T-cell (primary cell): ENCODE data around the gene AHRR. TPM values are rescaled to one million over a fixed set of nuclear protein-coding genes. Genes with fewer than 3 reads are reported as not detected.

ENCODE experiments used
- ATAC-seq, 4 experiments: fragments of 200-7000 bp in 3 of 4; fragments of 150-1000 bp in 1 of 4; cut with Tn5 transposase; replicated peaks in 1 of 4; 1 replicate in 3 of 4; 2 replicates in 1 of 4; pipeline ENCODE4 v1.10.0; 2021; ENCODE audit warnings: moderate library complexity in 3 of 4, mild to moderate bottlenecking in 2 of 4, moderate number of reproducible peaks in 1 of 4
- CTCF ChIA-PET, 2 donors: fragments of 300-600 bp; sonication (Branson Sonifier 250); formaldehyde crosslinking; loops; one replicate each; lab custom pipeline; 2022; ENCODE audit warnings: antibody characterized with exemption in 2 of 2; lab: Charles Lee
- POLR2A ChIA-PET, 2 donors: fragments of 300-600 bp; sonication (Branson Sonifier 250); formaldehyde crosslinking; loops; one replicate each; lab custom pipeline; 2022; ENCODE audit warnings: antibody characterized with exemption in 2 of 2; lab: Charles Lee
- DNase-seq, 35 experiments: peaks; one replicate each; pipeline versions ENCODE4 v3.0.0 to v3.0.0-alpha.2; 2013 to 2023
- H3K27ac ChIP-seq: one replicate; pipeline ENCODE4 v1.5.1; 2013; ENCODE audit warnings: low read length
- H3K27me3 ChIP-seq, 2 experiments: replicated peaks in 1 of 2; 1 replicate in 1 of 2; 2 replicates in 1 of 2; pipeline versions ENCODE4 v1.6.1 to v1.7.0; 2013; ENCODE audit warnings: low read length in 1 of 2, mixed read lengths in 1 of 2; ENCODE audit not compliant: control insufficient read depth in 2 of 2, insufficient read depth in 2 of 2; ENCODE audit errors: extremely low read depth in 1 of 2
- H3K36me3 ChIP-seq, 2 donors: 1 replicate in 1 of 2; 2 replicates in 1 of 2; pipeline versions ENCODE4 v1.6.1 to v1.7.0; 2013; ENCODE audit warnings: low read length in 1 of 2; ENCODE audit not compliant: control insufficient read depth in 2 of 2, insufficient read depth in 1 of 2; ENCODE audit errors: extremely low read depth in 1 of 2
- H3K4me1 ChIP-seq, 2 experiments: 1 replicate in 1 of 2; 2 replicates in 1 of 2; pipeline versions ENCODE4 v1.6.1 to v1.7.0; 2013; ENCODE audit warnings: low read length in 2 of 2, mixed read lengths in 1 of 2; ENCODE audit not compliant: insufficient read depth in 2 of 2, control insufficient read depth in 1 of 2; ENCODE audit errors: extremely low read depth in 1 of 2
- H3K4me3 ChIP-seq, 2 donors: 1 replicate in 1 of 2; 2 replicates in 1 of 2; pipeline versions ENCODE4 v1.5.1 to v1.7.0; 2013; ENCODE audit warnings: mild to moderate bottlenecking in 2 of 2, low read length in 1 of 2, moderate library complexity in 1 of 2; ENCODE audit not compliant: control insufficient read depth in 1 of 2; ENCODE audit errors: extremely low read depth in 1 of 2
- H3K9me3 ChIP-seq: 2 replicates; pipeline ENCODE4 v1.7.0; 2013
- H3K27ac Mint-ChIP-seq, 2 donors: one replicate each; pipeline ENCODE4 v1.8.0; 2020 to 2021; ENCODE audit warnings: mild to moderate bottlenecking in 2 of 2, mixed read lengths in 2 of 2
- H3K27me3 Mint-ChIP-seq, 2 donors: one replicate each; pipeline ENCODE4 v1.8.0; 2021 to 2022; ENCODE audit warnings: mixed read lengths in 2 of 2
- H3K36me3 Mint-ChIP-seq: one replicate; pipeline ENCODE4 v1.8.0; 2021; ENCODE audit warnings: mixed read lengths
- H3K4me1 Mint-ChIP-seq, 3 donors: one replicate each; pipeline ENCODE4 v1.8.0; 2020 to 2022; ENCODE audit warnings: mixed read lengths in 3 of 3, mild to moderate bottlenecking in 1 of 3
- H3K4me3 Mint-ChIP-seq, 3 donors: one replicate each; pipeline ENCODE4 v1.8.0; 2020 to 2022; ENCODE audit warnings: mild to moderate bottlenecking in 3 of 3, mixed read lengths in 3 of 3, moderate library complexity in 3 of 3
- H3K9me3 Mint-ChIP-seq, 3 donors: one replicate each; pipeline ENCODE4 v1.8.0; 2020 to 2022; ENCODE audit warnings: mixed read lengths in 3 of 3
- WGBS: methylation state at CpG from one replicate; pipeline ENCODE4 v1.1.5; 2013; ENCODE audit warnings: missing lambda C conversion rate; ENCODE audit not compliant: insufficient coverage; 5-methylcytosine and 5-hydroxymethylcytosine counted together
- total RNA-seq, 35 experiments: library from RNA in 6 of 35; stranded (reverse) in 6 of 35; fragments of 120-200 nt in 1 of 35; gene quantifications; one replicate each; pipeline versions ENCODE4 v1.2.1 to v1.2.4 and lab custom pipeline; 2013 to 2026

The AHRR gene
- total RNA-seq, 5 donors from 2014 or later (not counting 1 experiment from before 2014, with no cell fraction given), result 0.55 to 13.5 (median 3.4) TPM

DNA sequence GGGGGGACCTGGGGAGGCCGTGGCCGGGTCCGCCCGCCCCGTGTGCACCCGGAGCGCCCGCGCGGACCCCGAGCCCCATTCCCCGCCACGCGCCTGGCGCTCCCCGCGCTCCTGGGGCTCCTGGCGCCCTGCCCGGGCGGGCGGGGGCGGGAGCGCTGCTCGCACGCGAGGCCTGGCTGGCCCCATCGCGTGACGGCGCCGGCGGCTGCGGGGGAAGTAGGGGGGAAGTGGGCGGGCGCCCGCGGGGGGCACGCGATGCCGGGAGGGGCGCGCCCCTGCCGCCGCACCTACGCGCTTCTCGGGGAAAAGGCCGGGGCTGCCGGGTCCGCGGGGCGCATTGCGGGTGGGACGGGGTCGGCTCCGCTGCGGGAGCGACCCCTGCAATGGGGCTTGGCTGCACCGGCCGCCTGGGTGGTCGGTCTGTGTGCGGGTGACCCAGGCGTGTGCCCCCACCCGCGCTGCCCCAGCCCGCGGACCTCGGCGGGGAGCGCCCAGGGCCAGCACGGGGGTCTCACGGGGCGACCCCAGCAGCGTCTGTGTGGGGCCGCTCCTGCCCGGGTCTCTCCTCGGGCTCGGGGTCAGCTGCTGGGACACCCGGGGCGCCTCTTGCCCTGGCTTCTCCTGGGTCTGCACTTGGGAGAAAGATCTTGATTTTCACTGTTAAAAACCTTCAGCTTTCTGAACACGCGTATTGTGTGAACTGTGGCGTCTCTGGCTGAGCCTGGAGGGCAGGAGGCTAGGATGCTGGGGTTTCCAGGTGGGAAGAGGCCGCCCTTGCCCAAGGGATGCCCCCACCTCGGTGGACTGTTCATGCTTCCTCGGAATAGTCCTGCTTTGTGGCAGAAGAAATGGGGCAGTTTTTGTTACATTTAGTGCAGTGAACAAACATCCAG is 52.4 kb downstream of the AHRR start:
- H3K36me3 Mint-ChIP-seq, result no peaks in the 10 kb centered on the region
- ATAC-seq, result peak; percentile 72 to 84 (median 76)
- H3K36me3 ChIP-seq, result no peaks in the 10 kb centered on the region
- ChIA-PET POLR2A (no interaction called here), CTCF (no interaction called here)
- no peaks in the 10 kb centered on the region for H3K9me3 ChIP-seq
- H3K27ac Mint-ChIP-seq, result peak overlapping the region in 1 of 2 donors; percentile 69
- no peak overlapping the region for H3K27ac ChIP-seq
- 5% methylated on average over 66 of the region's 86 CpGs for WGBS
- peaks cover 0 to 64% of the 10 kb centered on the region in 2 experiments for H3K27me3 ChIP-seq
- peaks cover 8 to 33% of the 10 kb centered on the region in 2 experiments for H3K4me1 ChIP-seq
- H3K9me3 Mint-ChIP-seq, result no peaks in the 10 kb centered on the region
- peak in 31 of 35 experiments; percentile 11 to 83 (median 32) for DNase-seq
- H3K4me3 Mint-ChIP-seq, result peak overlapping the region; percentile 50 to 53 (median 51)
- H3K4me3 ChIP-seq, result no peak overlapping the region
- peaks cover 9 to 22% (median 20%) of the 10 kb centered on the region in 3 donors for H3K4me1 Mint-ChIP-seq
- H3K27me3 Mint-ChIP-seq, result peaks cover 7 to 26% of the 10 kb centered on the region in 2 donors

DNA sequence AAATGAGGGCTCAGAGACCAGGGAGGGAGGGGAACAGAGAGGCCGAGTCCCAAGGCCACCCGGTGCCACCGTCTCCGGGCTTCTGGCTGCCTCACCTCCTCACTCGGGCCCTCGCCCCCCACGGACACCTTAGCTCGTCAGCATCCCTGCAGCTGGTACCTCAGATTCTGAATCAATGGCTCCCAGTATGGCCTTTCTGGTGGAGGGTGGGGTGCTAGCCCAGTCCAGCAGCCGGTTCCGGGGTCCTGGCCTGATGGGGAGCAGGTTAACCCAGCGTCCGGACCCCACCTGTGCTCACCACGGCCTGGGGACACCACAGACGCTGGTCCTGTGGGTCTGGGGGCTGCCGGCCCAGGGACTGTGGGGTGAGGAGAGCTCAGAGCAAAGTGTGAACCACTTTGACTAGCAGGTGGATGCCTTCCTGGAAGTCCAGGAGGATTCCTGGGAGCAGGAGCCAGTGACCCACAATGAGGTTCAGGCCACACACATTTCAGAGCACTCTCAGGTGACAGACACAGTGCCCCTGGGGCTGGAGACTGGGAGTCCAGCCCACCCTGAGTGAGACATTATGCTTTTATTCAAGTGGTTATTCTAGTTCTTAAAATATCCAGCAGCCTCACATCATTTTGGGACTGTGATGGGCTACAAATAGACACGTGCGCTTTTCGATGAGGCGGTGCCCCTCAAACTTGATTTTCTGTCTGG is 53.3 kb downstream of the AHRR start:
- ChIA-PET CTCF (no interaction called here), POLR2A (no interaction called here)
- WGBS, result 87% methylated on average over 16 of the region's 19 CpGs
- H3K27ac Mint-ChIP-seq, result no peak overlapping the region
- H3K4me3 ChIP-seq, result no peak overlapping the region
- H3K4me1 Mint-ChIP-seq, result peaks cover 9 to 22% (median 21%) of the 10 kb centered on the region in 3 donors
- no peaks in the 10 kb centered on the region for H3K36me3 Mint-ChIP-seq
- H3K27me3 ChIP-seq, result peaks cover 0 to 58% of the 10 kb centered on the region in 2 experiments
- H3K36me3 ChIP-seq, result no peaks in the 10 kb centered on the region
- H3K9me3 Mint-ChIP-seq, result no peaks in the 10 kb centered on the region
- ATAC-seq (no peak), DNase-seq (peak in 3 of 35 experiments; percentile 4 to 22 (median 11))
- peak overlapping the region in 2 of 3 donors; percentile 50 to 53 for H3K4me3 Mint-ChIP-seq
- no peak overlapping the region for H3K27ac ChIP-seq
- peaks cover 3 to 26% of the 10 kb centered on the region in 2 experiments for H3K4me1 ChIP-seq
- no peaks in the 10 kb centered on the region for H3K9me3 ChIP-seq
- H3K27me3 Mint-ChIP-seq, result peaks cover 3 to 21% of the 10 kb centered on the region in 2 donors

DNA sequence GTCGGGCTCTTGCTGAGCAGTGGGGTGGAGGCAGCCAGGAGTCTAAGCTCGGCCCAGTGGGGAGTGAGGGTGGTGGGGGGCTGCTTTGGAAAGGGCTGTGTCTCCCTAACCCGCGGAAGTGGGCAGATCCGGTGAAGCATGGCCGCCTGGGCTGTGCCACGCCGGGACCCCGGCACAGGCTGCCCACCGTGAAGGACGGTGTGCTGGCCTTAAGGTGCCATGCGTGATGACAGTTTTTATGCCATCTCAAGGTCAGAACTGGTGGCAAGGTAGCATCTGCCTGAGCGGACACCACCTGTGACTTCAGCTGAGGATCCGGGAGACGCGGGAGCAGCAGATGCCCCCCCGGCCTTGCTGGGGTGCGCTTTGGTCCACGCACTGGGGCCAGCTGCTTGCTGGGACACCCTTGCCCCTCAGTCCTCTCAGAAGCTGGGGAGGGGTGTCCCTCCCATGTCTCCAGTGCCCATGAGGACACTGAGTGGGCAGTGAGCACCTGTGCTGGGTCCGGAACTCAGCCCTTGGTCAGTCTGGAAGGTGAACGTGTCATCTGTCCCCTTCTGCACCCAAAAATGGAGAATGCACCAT is 53.9 kb downstream of the AHRR start:
- ChIA-PET CTCF (no interaction called here), POLR2A (no interaction called here)
- DNase-seq, result peak in 3 of 35 experiments; percentile 4 to 9 (median 8)
- Mint-ChIP-seq H3K36me3 (no peaks in the 10 kb centered on the region), H3K9me3 (no peaks in the 10 kb centered on the region), H3K4me3 (no peak overlapping the region), H3K27me3 (peaks cover 3 to 17% of the 10 kb centered on the region in 2 donors), H3K27ac (no peak overlapping the region), H3K4me1 (peaks cover 9 to 23% (median 21%) of the 10 kb centered on the region in 3 donors)
- Histone ChIP-seq H3K36me3 (no peaks in the 10 kb centered on the region), H3K27ac (no peak overlapping the region), H3K4me1 (peaks cover 3 to 26% of the 10 kb centered on the region in 2 experiments), H3K4me3 (no peak overlapping the region), H3K9me3 (no peaks in the 10 kb centered on the region), H3K27me3 (peaks cover 0 to 55% of the 10 kb centered on the region in 2 experiments)
- no peak for ATAC-seq
- 93% methylated on average over 18 of the region's 21 CpGs for WGBS

DNA sequence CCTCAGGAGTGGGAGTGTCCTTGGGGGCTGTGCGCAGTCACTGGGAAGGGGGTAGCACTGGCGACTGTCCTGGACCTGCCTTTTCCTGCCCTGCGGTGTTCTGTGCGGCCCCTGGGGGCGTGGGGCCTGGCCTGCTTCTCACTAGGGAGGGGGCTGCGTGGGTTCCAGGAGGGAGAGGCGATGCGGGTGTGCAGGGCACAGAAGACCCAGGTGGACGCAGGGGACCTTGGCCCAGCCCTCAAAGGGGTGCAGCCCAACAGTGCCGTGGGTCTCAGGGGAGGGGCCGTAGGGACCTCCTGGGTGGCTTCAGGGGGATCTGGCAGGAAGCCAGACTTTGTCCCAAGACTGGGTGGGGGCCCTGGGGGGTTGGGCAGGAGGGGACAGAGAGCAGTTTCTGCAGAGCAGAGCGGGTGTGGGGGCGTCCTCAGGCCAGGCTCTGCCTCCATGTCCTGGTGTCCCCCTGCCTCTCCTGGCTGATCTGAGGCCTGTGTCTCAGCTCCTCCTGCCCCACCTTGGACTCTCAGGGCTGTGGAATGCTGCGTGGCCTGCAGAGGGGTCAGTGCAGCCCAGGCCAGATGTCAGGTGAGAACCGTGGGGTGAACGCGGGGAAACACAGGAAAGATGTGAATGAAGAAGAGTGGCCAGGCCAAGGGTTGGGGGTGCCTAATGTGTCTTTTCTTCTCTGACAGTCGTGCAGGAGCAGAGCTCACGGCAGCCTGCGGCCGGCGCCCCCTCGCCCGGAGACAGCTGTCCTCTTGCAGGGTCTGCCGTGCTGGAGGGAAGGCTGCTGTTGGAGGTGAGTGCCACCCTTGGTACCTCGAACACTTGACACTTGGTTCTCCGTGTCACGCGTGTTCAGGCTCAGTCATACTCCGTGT is 54.6 kb downstream of the AHRR start:
- ChIA-PET CTCF (no interaction called here), POLR2A (no interaction called here)
- Histone ChIP-seq H3K27ac (no peak overlapping the region), H3K36me3 (no peaks in the 10 kb centered on the region), H3K4me1 (peaks cover 3 to 26% of the 10 kb centered on the region in 2 experiments), H3K9me3 (no peaks in the 10 kb centered on the region), H3K27me3 (peaks cover 0 to 48% of the 10 kb centered on the region in 2 experiments), H3K4me3 (no peak overlapping the region)
- peaks cover 3 to 17% of the 10 kb centered on the region in 2 donors for H3K27me3 Mint-ChIP-seq
- no peaks in the 10 kb centered on the region for H3K9me3 Mint-ChIP-seq
- DNase-seq, result peak in 3 of 35 experiments; percentile 4 to 20 (median 7)
- no peak overlapping the region for H3K4me3 Mint-ChIP-seq
- H3K36me3 Mint-ChIP-seq, result no peaks in the 10 kb centered on the region
- H3K4me1 Mint-ChIP-seq, result peaks cover 9 to 23% (median 21%) of the 10 kb centered on the region in 3 donors
- ATAC-seq, result no peak
- no peak overlapping the region for H3K27ac Mint-ChIP-seq
- 90% methylated on average over 28 of the region's 30 CpGs for WGBS

DNA sequence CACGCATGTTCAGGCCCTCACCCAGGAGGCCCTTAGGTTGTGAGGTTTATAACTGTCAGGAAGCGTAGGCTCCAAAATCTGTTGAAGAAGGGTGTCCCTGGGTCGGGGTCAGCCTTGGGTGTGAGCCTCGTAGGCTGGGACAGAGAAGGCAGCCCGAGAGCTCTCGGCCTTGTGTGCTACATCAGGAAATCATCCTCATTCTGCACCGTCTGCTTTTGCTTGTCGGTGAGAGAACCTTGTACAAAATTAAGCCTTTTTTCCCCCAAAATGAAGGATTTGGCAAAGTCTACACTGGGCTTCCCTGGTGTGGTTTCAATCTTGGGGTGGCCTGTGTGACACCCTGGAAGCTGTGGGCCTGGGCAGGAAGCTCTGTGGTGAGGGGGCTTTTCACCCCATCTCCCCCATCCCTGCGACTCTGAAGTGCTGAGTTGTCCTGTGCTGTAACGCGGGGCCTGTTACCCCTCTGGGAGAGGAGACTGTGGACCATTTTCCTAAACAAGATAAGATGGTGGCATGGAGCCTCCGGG is 55.3 kb downstream of the AHRR start:
- Mint-ChIP-seq H3K36me3 (no peaks in the 10 kb centered on the region), H3K4me1 (peaks cover 9 to 20% (median 19%) of the 10 kb centered on the region in 3 donors), H3K9me3 (peaks cover 0 to under 1% (median 0%) of the 10 kb centered on the region in 3 donors), H3K27ac (no peak overlapping the region), H3K4me3 (no peak overlapping the region), H3K27me3 (peaks cover 3 to 13% of the 10 kb centered on the region in 2 donors)
- peaks cover 1 to 21% of the 10 kb centered on the region in 2 experiments for H3K4me1 ChIP-seq
- ChIA-PET CTCF (no interaction called here), POLR2A (no interaction called here)
- no peak overlapping the region for H3K4me3 ChIP-seq
- 88% methylated on average over 7 of the region's 12 CpGs for WGBS
- no peak for ATAC-seq
- H3K36me3 ChIP-seq, result no peaks in the 10 kb centered on the region
- H3K27ac ChIP-seq, result no peak overlapping the region
- H3K27me3 ChIP-seq, result peaks cover 0 to 41% of the 10 kb centered on the region in 2 experiments
- no peaks in the 10 kb centered on the region for H3K9me3 ChIP-seq
- DNase-seq, result peak in 2 of 35 experiments; percentile 2 to 3
